PFSK-1 (cell line): ENCODE results near the gene SSBP1.

Experiments used
- FOXP2 ChIP-seq: optimal IDR thresholded peaks from 2 replicates; pipeline ENCODE3; 2011; ENCODE audit warnings: borderline replicate concordance, control low read depth, inconsistent platforms; ENCODE audit not compliant: insufficient read depth; ENCODE audit errors: extremely low read length, extremely low read depth
- POLR2AphosphoS5 ChIP-seq: IDR thresholded peaks from 2 replicates; pipeline ENCODE4 v1.6.1; 2012; ENCODE audit warnings: low read depth, mild to moderate bottlenecking, control low read depth, low read length, moderate library complexity
- REST ChIP-seq, 2 experiments: IDR thresholded peaks; 2 replicates each; pipeline versions ENCODE4 v1.6.1 to v1.8.0; 2011 to 2012; ENCODE audit warnings: low read depth in 2 of 2, low read length in 2 of 2, control low read depth in 1 of 2, inconsistent platforms in 1 of 2, mild to moderate bottlenecking in 1 of 2, moderate library complexity in 1 of 2; ENCODE audit not compliant: insufficient read depth in 1 of 2
- SIN3A ChIP-seq: IDR thresholded peaks from 2 replicates; pipeline ENCODE4 v1.6.1; 2012; ENCODE audit warnings: mild to moderate bottlenecking, low read length, moderate library complexity, borderline replicate concordance; ENCODE audit not compliant: insufficient read depth
- TAF1 ChIP-seq: IDR thresholded peaks from 2 replicates; pipeline ENCODE4 v1.6.1; 2012; ENCODE audit warnings: low read length, control low read depth, borderline replicate concordance; ENCODE audit not compliant: insufficient read depth

Gene SSBP1

GRCh38 chr7:141709749-141710148, 28.4 kb upstream of the SSBP1 start:
- TF ChIP-seq POLR2AphosphoS5 = no peak
- no peak for TF ChIP-seq REST (IDR thresholded peaks at IDR 0.05; ENCODE audit: insufficient read depth in 1 of 2, low read depth in 2 of 2, low read length in 2 of 2)
- no peak for TF ChIP-seq TAF1
- no peak for TF ChIP-seq FOXP2
- no peak for TF ChIP-seq SIN3A

- TF ChIP-seq TAF1 (no peak), FOXP2 (no peak), SIN3A (no peak), POLR2AphosphoS5 (no peak), REST (IDR thresholded peaks at IDR 0.05; ENCODE audit: insufficient read depth in 1 of 2, low read depth in 2 of 2, low read length in 2 of 2) (no peak)
Measured at GRCh38 chr7:141710301-141710700, 27.9 kb upstream of the SSBP1 start.

- TF ChIP-seq TAF1 (no peak), REST (IDR thresholded peaks at IDR 0.05; ENCODE audit: insufficient read depth in 1 of 2, low read depth in 2 of 2, low read length in 2 of 2) (no peak), SIN3A (no peak), POLR2AphosphoS5 (no peak), FOXP2 (no peak)
Measured at GRCh38 chr7:141712603-141713255, 25.4 kb upstream of the SSBP1 start.

- TF ChIP-seq REST (IDR thresholded peaks at IDR 0.05; ENCODE audit: insufficient read depth in 1 of 2, low read depth in 2 of 2, low read length in 2 of 2) (no peak), FOXP2 (no peak), POLR2AphosphoS5 (no peak)
Measured at GRCh38 chr7:141713890-141714289, 24.3 kb upstream of the SSBP1 start.

- no peak for TF ChIP-seq REST (IDR thresholded peaks at IDR 0.05; ENCODE audit: insufficient read depth in 1 of 2, low read depth in 2 of 2, low read length in 2 of 2)
- no peak for TF ChIP-seq POLR2AphosphoS5
- TF ChIP-seq SIN3A = no peak
- no peak for TF ChIP-seq FOXP2
- no peak for TF ChIP-seq TAF1
Measured at GRCh38 chr7:141714571-141714970, 23.6 kb upstream of the SSBP1 start.
